Panc1 (cell line): Measurements from ENCODE around the gene MPV17. TPM values are rescaled to one million over a fixed set of nuclear protein-coding genes. Genes with fewer than 3 reads are reported as not detected.

ENCODE experiments used
- ATAC-seq: fragments of 200-7000 bp; cut with Tn5 transposase; 2 replicates; pipeline ENCODE4 v1.9.1; 2020; ENCODE audit warnings: mild to moderate bottlenecking, moderate library complexity
- BruUV-seq: library from RNA; stranded (reverse); fragments of 400-500 nt; replicated peaks from 2 replicates; lab custom pipeline; 2021; lab: Mats Ljungman, UMichigan
- CTCF ChIA-PET: fragments of 300-600 bp; sonication (Branson Sonifier 250); formaldehyde crosslinking; loops from one replicate; lab custom pipeline; 2022; ENCODE audit warnings: antibody characterized with exemption; lab: Charles Lee
- POLR2A ChIA-PET: fragments of 300-600 bp; sonication (Branson Sonifier 250); formaldehyde crosslinking; loops from one replicate; lab custom pipeline; 2022; ENCODE audit warnings: antibody characterized with exemption; lab: Charles Lee
- DNase-seq: peaks from one replicate; pipeline ENCODE4 v3.0.0-alpha.2; 2010; ENCODE audit warnings: low read depth, low spot score
- H3K27ac ChIP-seq: 2 replicates; pipeline ENCODE4 v1.5.1; 2011; ENCODE audit warnings: mild to moderate bottlenecking, low read length, inconsistent platforms
- H3K27me3 ChIP-seq: fragments of 200-500 bp; sonication (Bioruptor generic); 2 replicates; pipeline ENCODE4 v1.6.0; 2014; ENCODE audit warnings: low read length, inconsistent platforms; ENCODE audit not compliant: control insufficient read depth, insufficient read depth
- H3K36me3 ChIP-seq: fragments of 200-500 bp; sonication (Bioruptor generic); 2 replicates; pipeline ENCODE4 v1.5.1; 2014; ENCODE audit warnings: inconsistent platforms, mild to moderate bottlenecking, low read length, moderate library complexity; ENCODE audit not compliant: control insufficient read depth, insufficient read depth
- H3K4me1 ChIP-seq: 2 replicates; pipeline ENCODE4 v1.5.1; 2011; ENCODE audit warnings: inconsistent platforms, mild to moderate bottlenecking, low read length, moderate library complexity; ENCODE audit not compliant: control insufficient read depth, insufficient read depth
- H3K4me3 ChIP-seq, 2 experiments: 2 replicates each; pipeline ENCODE4 v1.5.1; 2011 to 2012; ENCODE audit warnings: low read depth in 2 of 2, low read length in 2 of 2, mild to moderate bottlenecking in 2 of 2, inconsistent platforms in 1 of 2, moderate library complexity in 1 of 2
- H3K9me3 ChIP-seq: fragments of 200-500 bp; sonication (Bioruptor generic); 2 replicates; pipeline ENCODE4 v1.5.1; 2014; ENCODE audit warnings: low read depth, mild to moderate bottlenecking, inconsistent platforms, low read length, moderate library complexity; ENCODE audit not compliant: control insufficient read depth, insufficient read depth
- POLR2AphosphoS5 ChIP-seq: IDR thresholded peaks from 2 replicates; pipeline ENCODE4 v1.6.1; 2012; ENCODE audit warnings: mild to moderate bottlenecking, low read depth, low read length, moderate library complexity
- REST ChIP-seq, 2 experiments: IDR thresholded peaks; 2 replicates each; pipeline ENCODE4 v1.6.1; 2011 to 2012; ENCODE audit warnings: low read depth in 2 of 2, control low read depth in 1 of 2, low read length in 1 of 2, mild to moderate bottlenecking in 1 of 2, moderate library complexity in 1 of 2; ENCODE audit not compliant: insufficient read depth in 1 of 2
- SIN3A ChIP-seq: IDR thresholded peaks from 2 replicates; pipeline ENCODE4 v1.6.1; 2012; ENCODE audit warnings: low read depth, mild to moderate bottlenecking, low read length, moderate library complexity, borderline replicate concordance; ENCODE audit not compliant: insufficient read depth
- TCF7L2 ChIP-seq: IDR thresholded peaks from 2 replicates; pipeline ENCODE4 v1.6.1; 2011; ENCODE audit warnings: mild to moderate bottlenecking, low read depth, low read length, inconsistent platforms
- in situ Hi-C: cut with HindIII; loops from 2 replicates; pipeline ENCODE4 v1.10.0; 2016; ENCODE audit warnings: low sequenced_read_pairs, low pct_unique_long_range_greater_than_20kb
- intact Hi-C: fragments of 100-400 bp; cut with micrococcal nuclease; formaldehyde crosslinking; loops from one replicate; pipeline ENCODE4 v1.10.0; 2022; ENCODE audit not compliant: unreplicated experiment
- total RNA-seq: library from RNA; stranded (reverse); gene quantifications from one replicate; pipeline ENCODE4 v1.2.1, GENCODE V29; 2021; ENCODE audit not compliant: unreplicated experiment
- TF ChIP-seq, protein P1 (sequence below): fragments of 450-650 bp; IDR thresholded peaks from 2 replicates; pipeline ENCODE4 v1.5.1; 2017; ENCODE audit warnings: mild to moderate bottlenecking

Gene MPV17
- total RNA-seq, 1 experiment from 2014 or later: 89.5 TPM

DNA sequence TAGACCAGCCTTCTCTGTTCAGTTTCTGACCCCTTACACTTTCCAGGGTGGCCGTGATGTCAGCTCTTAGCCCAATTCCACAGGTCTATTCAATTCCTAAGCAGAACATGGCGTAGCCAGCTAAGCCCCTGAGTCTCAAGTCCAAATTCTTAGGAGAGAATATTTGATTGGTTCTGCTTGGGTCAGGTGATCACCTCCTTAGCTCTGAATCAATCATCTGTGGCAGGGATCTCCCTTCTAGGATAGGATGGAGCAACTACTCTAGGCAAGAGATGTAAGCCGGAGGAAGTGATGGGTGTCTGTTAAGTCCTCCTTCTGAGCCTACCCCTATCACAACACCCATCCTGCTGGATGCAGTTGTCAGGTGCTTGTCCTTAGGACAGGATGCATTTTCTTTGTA is 25.7 kb downstream of the MPV17 start:
- DNase-seq: no peak
- Histone ChIP-seq H3K4me3 (no peak overlapping the region), H3K4me1 (peaks cover 6% of the 10 kb centered on the region), H3K36me3 (no peaks in the 10 kb centered on the region), H3K27ac (no peak overlapping the region), H3K27me3 (no peaks in the 10 kb centered on the region), H3K9me3 (no peaks in the 10 kb centered on the region)
- ChIA-PET POLR2A (no interaction called here), CTCF (interaction anchor here (1.6 kb wide), 1 partner anchor 15 kb away, joined by 3 read pairs; the partner anchor contains the start of gene TRIM54)
- in situ Hi-C loops: no loop called here
- BruUV-seq: no TSS peak
- intact Hi-C loops: no loop called here
- no peak for ATAC-seq
- TF ChIP-seq SIN3A: no peak
- TF ChIP-seq, protein P1, sequence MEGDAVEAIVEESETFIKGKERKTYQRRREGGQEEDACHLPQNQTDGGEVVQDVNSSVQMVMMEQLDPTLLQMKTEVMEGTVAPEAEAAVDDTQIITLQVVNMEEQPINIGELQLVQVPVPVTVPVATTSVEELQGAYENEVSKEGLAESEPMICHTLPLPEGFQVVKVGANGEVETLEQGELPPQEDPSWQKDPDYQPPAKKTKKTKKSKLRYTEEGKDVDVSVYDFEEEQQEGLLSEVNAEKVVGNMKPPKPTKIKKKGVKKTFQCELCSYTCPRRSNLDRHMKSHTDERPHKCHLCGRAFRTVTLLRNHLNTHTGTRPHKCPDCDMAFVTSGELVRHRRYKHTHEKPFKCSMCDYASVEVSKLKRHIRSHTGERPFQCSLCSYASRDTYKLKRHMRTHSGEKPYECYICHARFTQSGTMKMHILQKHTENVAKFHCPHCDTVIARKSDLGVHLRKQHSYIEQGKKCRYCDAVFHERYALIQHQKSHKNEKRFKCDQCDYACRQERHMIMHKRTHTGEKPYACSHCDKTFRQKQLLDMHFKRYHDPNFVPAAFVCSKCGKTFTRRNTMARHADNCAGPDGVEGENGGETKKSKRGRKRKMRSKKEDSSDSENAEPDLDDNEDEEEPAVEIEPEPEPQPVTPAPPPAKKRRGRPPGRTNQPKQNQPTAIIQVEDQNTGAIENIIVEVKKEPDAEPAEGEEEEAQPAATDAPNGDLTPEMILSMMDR: no peak
- TF ChIP-seq POLR2AphosphoS5: no peak
- TF ChIP-seq REST (IDR thresholded peaks at IDR 0.05; ENCODE audit: insufficient read depth in 1 of 2, low read depth in 2 of 2, low read length in 1 of 2): no peak
- TF ChIP-seq TCF7L2: no peak

DNA sequence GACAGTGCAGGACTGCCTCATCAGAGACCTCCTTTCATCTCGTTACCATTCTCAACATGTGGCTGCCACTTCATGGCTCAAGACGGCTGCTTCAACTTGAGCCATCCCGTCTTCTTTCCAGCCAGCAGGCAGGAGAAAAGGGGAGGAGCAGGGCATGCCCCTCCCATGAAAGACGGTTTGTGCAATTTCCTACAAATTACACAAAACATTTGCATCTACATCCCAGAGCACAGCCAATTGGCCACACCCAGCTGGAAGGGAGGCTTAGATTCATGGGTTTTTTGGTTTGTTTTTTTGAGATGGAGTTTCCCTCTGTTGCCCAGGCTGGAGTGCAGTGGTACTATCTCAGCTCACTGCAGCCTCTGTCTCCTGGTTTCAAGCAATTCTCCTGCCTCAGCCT is 26.4 kb downstream of the MPV17 start:
- in situ Hi-C loops: no loop called here
- no peak overlapping the region for H3K4me3 ChIP-seq

More for the DNA sequence above, 26.4 kb downstream of the MPV17 start:
- peaks cover 6% of the 10 kb centered on the region for H3K4me1 ChIP-seq
- CTCF ChIA-PET: interaction anchor here (1.5 to 1.6 kb wide), 2 partner anchors 14 to 17 kb away, joined by 3 to 4 read pairs; partner anchors contain the start of gene TRIM54
- intact Hi-C loops: no loop called here
- DNase-seq (no peak), ATAC-seq (no peak)
- H3K27ac ChIP-seq: no peak overlapping the region
- H3K27me3 ChIP-seq: no peaks in the 10 kb centered on the region
- POLR2A ChIA-PET: no interaction called here
- TF ChIP-seq POLR2AphosphoS5 (no peak), SIN3A (no peak), TCF7L2 (no peak), REST (IDR thresholded peaks at IDR 0.05; ENCODE audit: insufficient read depth in 1 of 2, low read depth in 2 of 2, low read length in 1 of 2) (no peak)
- TF ChIP-seq, protein P1: no peak
- H3K9me3 ChIP-seq: no peaks in the 10 kb centered on the region
- BruUV-seq: no TSS peak
- H3K36me3 ChIP-seq: no peaks in the 10 kb centered on the region
